SK-N-SH treated with all-trans-retinoic acid at 6 μM for 48 hours (cell line): ENCODE data around the gene PKDCC.

Experiments
- ARNTL ChIP-seq: fragments of 450-650 bp; formaldehyde crosslinking; IDR thresholded peaks from 2 replicates; pipeline ENCODE4 v1.5.0; 2020; ENCODE audit warnings: low read depth, mild to moderate bottlenecking, moderate library complexity, borderline replicate concordance
- CSDC2 ChIP-seq: fragments of 250-450 bp; sonication (Bioruptor Pico); IDR thresholded peaks from 2 replicates; pipeline ENCODE4 v1.5.0; 2020; ENCODE audit warnings: mild to moderate bottlenecking, moderate library complexity
- PPARA ChIP-seq: fragments of 250-450 bp; sonication (Bioruptor Pico); IDR thresholded peaks from 2 replicates; pipeline ENCODE4 v1.5.0; 2020; ENCODE audit warnings: mild to moderate bottlenecking, borderline replicate concordance
- TCF4 ChIP-seq: fragments of 250-450 bp; sonication (Bioruptor Pico); IDR thresholded peaks from 2 replicates; pipeline ENCODE4 v1.8.0; 2021; ENCODE audit warnings: mild to moderate bottlenecking, moderate library complexity, borderline replicate concordance
- ZFP3 ChIP-seq: fragments of 250-450 bp; sonication (Bioruptor Pico); IDR thresholded peaks from 2 replicates; pipeline ENCODE4 v1.5.0; 2020; ENCODE audit warnings: mild to moderate bottlenecking, moderate library complexity
- ZFP30 ChIP-seq: fragments of 450-650 bp; formaldehyde crosslinking; IDR thresholded peaks from 2 replicates; pipeline ENCODE4 v1.5.0; 2022; ENCODE audit warnings: mild to moderate bottlenecking, moderate library complexity
- ZNF565 ChIP-seq: fragments of 450-650 bp; formaldehyde crosslinking; conservative IDR thresholded peaks from 2 replicates; pipeline ENCODE4 v1.5.0; 2020; ENCODE audit warnings: low read depth, mild to moderate bottlenecking, moderate library complexity
- TF ChIP-seq, protein P1 (sequence below): fragments of 250-450 bp; sonication (Bioruptor Pico); IDR thresholded peaks from 2 replicates; pipeline ENCODE4 v1.8.0; 2021; ENCODE audit warnings: low read depth, mild to moderate bottlenecking, moderate library complexity, borderline replicate concordance
- TF ChIP-seq, protein P2 (sequence below): fragments of 250-450 bp; sonication (Bioruptor Pico); IDR thresholded peaks from 2 replicates; pipeline ENCODE4 v1.5.0; 2020; ENCODE audit warnings: mild to moderate bottlenecking, moderate library complexity
- TF ChIP-seq, protein P3 (sequence below): fragments of 250-450 bp; sonication (Bioruptor Pico); IDR thresholded peaks from 2 replicates; pipeline ENCODE4 v1.8.0; 2020; ENCODE audit warnings: mild to moderate bottlenecking, moderate library complexity, borderline replicate concordance

DNA sequence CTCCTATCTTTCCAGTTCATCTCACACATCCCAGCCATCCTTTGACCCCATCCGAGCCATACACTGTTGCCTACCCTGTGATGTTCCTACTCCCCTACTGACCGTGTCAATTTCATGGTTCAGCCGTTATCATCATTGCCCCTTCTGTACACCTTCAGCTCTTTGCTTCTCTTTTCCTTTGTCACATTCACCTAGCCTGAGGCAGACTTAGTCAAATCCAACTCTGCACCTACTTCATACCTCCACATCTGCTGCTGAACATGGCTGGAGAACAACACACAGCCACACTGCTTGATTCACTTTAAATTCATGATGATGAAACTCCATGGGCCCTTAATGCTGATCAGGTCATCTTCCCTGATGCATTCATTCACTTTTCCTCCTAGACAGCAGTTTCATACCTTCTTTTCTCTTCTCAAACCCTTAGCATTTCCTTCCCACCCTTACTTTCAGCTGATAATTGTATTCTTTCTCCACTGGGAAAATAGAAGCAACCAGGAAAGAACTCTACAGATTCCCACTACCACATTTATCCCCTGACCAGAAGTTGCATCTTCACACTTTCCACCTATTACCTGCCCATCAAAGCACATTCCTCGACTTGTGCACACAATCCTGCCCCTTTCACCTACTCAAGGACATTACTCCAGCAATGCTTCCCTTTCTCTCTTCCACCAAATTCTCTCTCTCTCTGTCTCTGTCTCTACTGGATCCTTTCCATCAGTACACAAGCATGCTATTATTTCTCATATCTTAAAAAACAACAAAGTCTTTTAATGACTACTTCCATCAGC, 59.6 kb downstream of the PKDCC start:
- TF ChIP-seq ZFP3 (CRISPR knock-in tag): no peak
- no peak for TF ChIP-seq ARNTL (CRISPR knock-in tag)
- TF ChIP-seq, protein P1, sequence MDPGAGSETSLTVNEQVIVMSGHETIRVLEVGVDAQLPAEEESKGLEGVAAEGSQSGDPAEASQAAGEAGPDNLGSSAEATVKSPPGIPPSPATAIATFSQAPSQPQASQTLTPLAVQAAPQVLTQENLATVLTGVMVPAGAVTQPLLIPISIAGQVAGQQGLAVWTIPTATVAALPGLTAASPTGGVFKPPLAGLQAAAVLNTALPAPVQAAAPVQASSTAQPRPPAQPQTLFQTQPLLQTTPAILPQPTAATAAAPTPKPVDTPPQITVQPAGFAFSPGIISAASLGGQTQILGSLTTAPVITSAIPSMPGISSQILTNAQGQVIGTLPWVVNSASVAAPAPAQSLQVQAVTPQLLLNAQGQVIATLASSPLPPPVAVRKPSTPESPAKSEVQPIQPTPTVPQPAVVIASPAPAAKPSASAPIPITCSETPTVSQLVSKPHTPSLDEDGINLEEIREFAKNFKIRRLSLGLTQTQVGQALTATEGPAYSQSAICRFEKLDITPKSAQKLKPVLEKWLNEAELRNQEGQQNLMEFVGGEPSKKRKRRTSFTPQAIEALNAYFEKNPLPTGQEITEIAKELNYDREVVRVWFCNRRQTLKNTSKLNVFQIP (CRISPR knock-in tag): no peak
- no peak for TF ChIP-seq ZNF565 (CRISPR knock-in tag)
- TF ChIP-seq ZFP30 (CRISPR knock-in tag): no peak
- TF ChIP-seq TCF4: no peak
- TF ChIP-seq CSDC2: no peak
- TF ChIP-seq, protein P2, sequence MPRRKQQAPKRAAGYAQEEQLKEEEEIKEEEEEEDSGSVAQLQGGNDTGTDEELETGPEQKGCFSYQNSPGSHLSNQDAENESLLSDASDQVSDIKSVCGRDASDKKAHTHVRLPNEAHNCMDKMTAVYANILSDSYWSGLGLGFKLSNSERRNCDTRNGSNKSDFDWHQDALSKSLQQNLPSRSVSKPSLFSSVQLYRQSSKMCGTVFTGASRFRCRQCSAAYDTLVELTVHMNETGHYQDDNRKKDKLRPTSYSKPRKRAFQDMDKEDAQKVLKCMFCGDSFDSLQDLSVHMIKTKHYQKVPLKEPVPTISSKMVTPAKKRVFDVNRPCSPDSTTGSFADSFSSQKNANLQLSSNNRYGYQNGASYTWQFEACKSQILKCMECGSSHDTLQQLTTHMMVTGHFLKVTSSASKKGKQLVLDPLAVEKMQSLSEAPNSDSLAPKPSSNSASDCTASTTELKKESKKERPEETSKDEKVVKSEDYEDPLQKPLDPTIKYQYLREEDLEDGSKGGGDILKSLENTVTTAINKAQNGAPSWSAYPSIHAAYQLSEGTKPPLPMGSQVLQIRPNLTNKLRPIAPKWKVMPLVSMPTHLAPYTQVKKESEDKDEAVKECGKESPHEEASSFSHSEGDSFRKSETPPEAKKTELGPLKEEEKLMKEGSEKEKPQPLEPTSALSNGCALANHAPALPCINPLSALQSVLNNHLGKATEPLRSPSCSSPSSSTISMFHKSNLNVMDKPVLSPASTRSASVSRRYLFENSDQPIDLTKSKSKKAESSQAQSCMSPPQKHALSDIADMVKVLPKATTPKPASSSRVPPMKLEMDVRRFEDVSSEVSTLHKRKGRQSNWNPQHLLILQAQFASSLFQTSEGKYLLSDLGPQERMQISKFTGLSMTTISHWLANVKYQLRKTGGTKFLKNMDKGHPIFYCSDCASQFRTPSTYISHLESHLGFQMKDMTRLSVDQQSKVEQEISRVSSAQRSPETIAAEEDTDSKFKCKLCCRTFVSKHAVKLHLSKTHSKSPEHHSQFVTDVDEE: no peak
- TF ChIP-seq, protein P3, sequence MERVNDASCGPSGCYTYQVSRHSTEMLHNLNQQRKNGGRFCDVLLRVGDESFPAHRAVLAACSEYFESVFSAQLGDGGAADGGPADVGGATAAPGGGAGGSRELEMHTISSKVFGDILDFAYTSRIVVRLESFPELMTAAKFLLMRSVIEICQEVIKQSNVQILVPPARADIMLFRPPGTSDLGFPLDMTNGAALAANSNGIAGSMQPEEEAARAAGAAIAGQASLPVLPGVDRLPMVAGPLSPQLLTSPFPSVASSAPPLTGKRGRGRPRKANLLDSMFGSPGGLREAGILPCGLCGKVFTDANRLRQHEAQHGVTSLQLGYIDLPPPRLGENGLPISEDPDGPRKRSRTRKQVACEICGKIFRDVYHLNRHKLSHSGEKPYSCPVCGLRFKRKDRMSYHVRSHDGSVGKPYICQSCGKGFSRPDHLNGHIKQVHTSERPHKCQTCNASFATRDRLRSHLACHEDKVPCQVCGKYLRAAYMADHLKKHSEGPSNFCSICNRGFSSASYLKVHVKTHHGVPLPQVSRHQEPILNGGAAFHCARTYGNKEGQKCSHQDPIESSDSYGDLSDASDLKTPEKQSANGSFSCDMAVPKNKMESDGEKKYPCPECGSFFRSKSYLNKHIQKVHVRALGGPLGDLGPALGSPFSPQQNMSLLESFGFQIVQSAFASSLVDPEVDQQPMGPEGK (CRISPR knock-in tag): no peak
- TF ChIP-seq PPARA (CRISPR knock-in tag): no peak
